Activated CD4-positive, alpha-beta T cell treated with anti-CD3 and anti-CD28 coated beads for 1 hour (primary cell): Measurements from ENCODE around the gene PHC2.

Experiments
- DNase-seq: peaks from one replicate; pipeline ENCODE4 v3.0.0-alpha.2; 2020

The PHC2 gene

GRCh38 chr1:33454646-33455282 lies 23.9 kb upstream of the PHC2 start:
- DNase-seq: no peak

GRCh38 chr1:33446590-33446989 lies 15.7 kb upstream of the PHC2 start:
- DNase-seq: no peak

GRCh38 chr1:33445108-33445507 lies 14.2 kb upstream of the PHC2 start:
- no peak for DNase-seq

GRCh38 chr1:33443705-33444180 lies 12.8 kb upstream of the PHC2 start:
- no peak for DNase-seq

- DNase-seq: no peak
Measured at GRCh38 chr1:33443080-33443704, 12.3 kb upstream of the PHC2 start.

- no peak for DNase-seq
Measured at GRCh38 chr1:33442141-33442540, 11.2 kb upstream of the PHC2 start.

GRCh38 chr1:33441088-33441745 lies 10.3 kb upstream of the PHC2 start:
- DNase-seq: no peak

- no peak for DNase-seq
Measured at GRCh38 chr1:33439662-33440061, 8.8 kb upstream of the PHC2 start.

- no peak for DNase-seq
Measured at GRCh38 chr1:33438364-33439160, 7.7 kb upstream of the PHC2 start.

GRCh38 chr1:33436557-33437285 lies 5.8 kb upstream of the PHC2 start:
- DNase-seq: no peak

- no peak for DNase-seq
Measured at GRCh38 chr1:33435096-33435820, 4.4 kb upstream of the PHC2 start.

GRCh38 chr1:33434363-33434750 lies 3.5 kb upstream of the PHC2 start:
- no peak for DNase-seq

- no peak for DNase-seq
Measured at GRCh38 chr1:33433509-33434362, 2.8 kb upstream of the PHC2 start.

- no peak for DNase-seq
Measured at GRCh38 chr1:33429856-33430691, 821 bp downstream of the PHC2 start.

GRCh38 chr1:33429332-33429731 lies 1.6 kb downstream of the PHC2 start:
- DNase-seq: no peak

GRCh38 chr1:33428661-33429060 lies 2.2 kb downstream of the PHC2 start:
- no peak for DNase-seq

- no peak for DNase-seq
Measured at GRCh38 chr1:33426916-33427315, 4.0 kb downstream of the PHC2 start.

- no peak for DNase-seq
Measured at GRCh38 chr1:33425900-33426299, 5.0 kb downstream of the PHC2 start.

GRCh38 chr1:33424610-33425009 lies 6.3 kb downstream of the PHC2 start:
- DNase-seq: no peak

GRCh38 chr1:33424205-33424604 lies 6.7 kb downstream of the PHC2 start:
- DNase-seq: no peak
